HEK293 (cell line): Measurements from ENCODE around the gene BCOR.

Experiments
- CTCF ChIP-seq: fragments of 450-650 bp; formaldehyde crosslinking; IDR thresholded peaks from 2 replicates; pipeline ENCODE4 v1.5.1; 2016; ENCODE audit warnings: missing biosample characterization, missing genetic modification characterization
- REST ChIP-seq: fragments of 450-650 bp; formaldehyde crosslinking; IDR thresholded peaks from 2 replicates; pipeline ENCODE4 v1.5.1; 2016; ENCODE audit warnings: missing biosample characterization, missing genetic modification characterization
- ZBTB17 ChIP-seq: fragments of 450-650 bp; formaldehyde crosslinking; IDR thresholded peaks from 2 replicates; pipeline ENCODE4 v1.5.1; 2016; ENCODE audit warnings: missing biosample characterization, missing genetic modification characterization
- ZFP41 ChIP-seq: fragments of 450-650 bp; formaldehyde crosslinking; IDR thresholded peaks from 2 replicates; pipeline ENCODE4 v1.5.1; 2016; ENCODE audit warnings: missing biosample characterization, missing genetic modification characterization, borderline replicate concordance
- ZNF473 ChIP-seq: fragments of 450-650 bp; formaldehyde crosslinking; IDR thresholded peaks from 2 replicates; pipeline ENCODE4 v1.5.1; 2017; ENCODE audit warnings: missing biosample characterization, missing genetic modification characterization

GRCh38 chrX:40035726-40036125 lies 62.0 kb downstream of the BCOR start:
- TF ChIP-seq ZBTB17 (no peak), CTCF (tag by site-specific recombination) (no peak), ZFP41 (tag by site-specific recombination) (no peak), ZNF473 (tag by site-specific recombination) (no peak), REST (tag by site-specific recombination) (no peak)
